Neural progenitor cell (in vitro differentiated cells): ENCODE data around the gene GPR85.

ENCODE experiments used
- CTCF ChIP-seq: fragments of 200-600 bp; sonication (generic); IDR thresholded peaks from 2 replicates; pipeline ENCODE4 v1.5.1; 2017; ENCODE audit warnings: antibody characterized with exemption, mild to moderate bottlenecking
- EZH2 ChIP-seq: fragments of 200-600 bp; sonication (generic); IDR thresholded peaks from 2 replicates; pipeline ENCODE4 v1.6.1; 2017; ENCODE audit warnings: antibody characterized with exemption, mild to moderate bottlenecking, moderate library complexity

GRCh38 chr7:113054938-113055337 lies 31.7 kb downstream of the GPR85 start:
- TF ChIP-seq CTCF (no peak), EZH2 (no peak)
